ENCODE results near the gene FAM222A. TPM values are rescaled to one million over a fixed set of nuclear protein-coding genes. Genes with fewer than 3 reads are reported as not detected.

Gene FAM222A
- total RNA-seq, 1 experiment from 2014 or later, result 18.0 TPM

- H3K9me3 ChIP-seq, result no peaks in the 10 kb centered on the region
- peak overlapping the region; percentile 80 for H3K4me3 ChIP-seq (ENCODE audit: low read depth, low read length)
- no peak overlapping the region for H3K27ac Mint-ChIP-seq (ENCODE audit: unreplicated experiment)
- H3K27me3 Mint-ChIP-seq (ENCODE audit: insufficient read depth, unreplicated experiment), result no peaks in the 10 kb centered on the region
- CTCF ChIA-PET, result interaction anchor here (0.6 to 2.1 kb wide), 7 partner anchors 9 to 118 kb away, joined by 3 to 29 read pairs (median 3); no protein-coding TSS in a partner anchor
- peaks cover 18% of the 10 kb centered on the region for H3K4me1 Mint-ChIP-seq (ENCODE audit: low read depth, unreplicated experiment)
- no peak for TF ChIP-seq CTCF (IDR thresholded peaks at IDR 0.05; ENCODE audit: insufficient read depth in 1 of 2, low read depth in 1 of 2, low read length in 1 of 2, severe bottlenecking in 1 of 2, unreplicated experiment in 1 of 2)
- intact Hi-C loops (cut with micrococcal nuclease; ENCODE audit: unreplicated experiment), result no loop called here
- H3K9me3 Mint-ChIP-seq (ENCODE audit: unreplicated experiment), result no peaks in the 10 kb centered on the region
- peaks cover 5% of the 10 kb centered on the region for H3K36me3 Mint-ChIP-seq (ENCODE audit: insufficient read depth, unreplicated experiment)
- peak; percentile 55 to 61 for DNase-seq
- H3K27me3 ChIP-seq (replicated peaks; ENCODE audit: control insufficient read depth, insufficient read depth, low read length), result no peaks in the 10 kb centered on the region
- H3K4me1 ChIP-seq, result peaks cover 30% of the 10 kb centered on the region
- H3K4me3 Mint-ChIP-seq (ENCODE audit: unreplicated experiment), result peak overlapping the region; percentile 70
- POLR2A ChIA-PET, result no interaction called here
- BruUV-seq (replicated peaks), result no TSS peak
- H3K36me3 ChIP-seq (ENCODE audit: control insufficient read depth, insufficient read depth, low read length), result no peaks in the 10 kb centered on the region
These were observed 1.9 kb downstream of the FAM222A start for GRCh38 chr12:109715310-109716091.

- CTCF ChIA-PET, result interaction anchor here (0.6 to 1.1 kb wide), 2 partner anchors 20 to 118 kb away, joined by 3 read pairs; no protein-coding TSS in a partner anchor
These were observed 2.5 kb downstream of the FAM222A start for GRCh38 chr12:109716092-109716479.

More at GRCh38 chr12:109716092-109716479, 2.5 kb downstream of the FAM222A start:
- Mint-ChIP-seq H3K27ac (ENCODE audit: unreplicated experiment) (no peak overlapping the region), H3K4me3 (ENCODE audit: unreplicated experiment) (peak overlapping the region; percentile 70), H3K27me3 (ENCODE audit: insufficient read depth, unreplicated experiment) (no peaks in the 10 kb centered on the region), H3K36me3 (ENCODE audit: insufficient read depth, unreplicated experiment) (no peaks in the 10 kb centered on the region), H3K4me1 (ENCODE audit: low read depth, unreplicated experiment) (peaks cover 12% of the 10 kb centered on the region), H3K9me3 (ENCODE audit: unreplicated experiment) (no peaks in the 10 kb centered on the region)
- Histone ChIP-seq H3K4me1 (peaks cover 24% of the 10 kb centered on the region), H3K9me3 (no peaks in the 10 kb centered on the region), H3K4me3 (ENCODE audit: low read depth, low read length) (no peak overlapping the region), H3K36me3 (ENCODE audit: control insufficient read depth, insufficient read depth, low read length) (no peaks in the 10 kb centered on the region), H3K27me3 (replicated peaks; ENCODE audit: control insufficient read depth, insufficient read depth, low read length) (no peaks in the 10 kb centered on the region)
- intact Hi-C loops (cut with micrococcal nuclease; ENCODE audit: unreplicated experiment), result no loop called here
- POLR2A ChIA-PET, result no interaction called here
- no TSS peak for BruUV-seq (replicated peaks)
- DNase-seq, result no peak
- no peak for TF ChIP-seq CTCF (IDR thresholded peaks at IDR 0.05; ENCODE audit: insufficient read depth in 1 of 2, low read depth in 1 of 2, low read length in 1 of 2, severe bottlenecking in 1 of 2, unreplicated experiment in 1 of 2)

All from Caco-2 (cell line).